Measurements from ENCODE around the gene FMO2.

DNA sequence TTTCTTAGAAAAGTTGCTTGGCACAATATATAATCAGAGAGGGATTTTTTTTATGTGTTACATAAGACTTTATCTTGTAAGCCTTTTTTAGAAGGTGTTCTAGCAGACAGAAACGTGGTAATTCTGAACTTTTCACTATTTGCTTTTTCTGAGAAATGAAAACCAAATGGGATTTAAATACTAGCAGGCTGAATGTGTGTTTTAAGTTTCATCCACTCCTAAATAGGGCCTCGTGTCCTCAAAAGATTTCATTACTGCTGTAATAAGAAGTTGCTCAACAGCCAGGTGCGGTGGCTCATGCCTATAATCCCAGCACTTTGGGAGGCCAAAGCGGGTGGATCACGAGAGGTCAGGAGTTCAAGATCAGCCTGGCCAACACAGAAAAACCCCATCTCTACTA is 44.7 kb upstream of the FMO2 start:
- TF ChIP-seq POLR2AphosphoS5 (IDR thresholded peaks at IDR 0.05; ENCODE audit: low read depth, low read length) = no peak
- no peak for TF ChIP-seq POLR2A (IDR thresholded peaks at IDR 0.05; ENCODE audit: low read depth, low read length)
